ENCODE data around the gene LIMCH1. TPM values are rescaled to one million over a fixed set of nuclear protein-coding genes. Genes with fewer than 3 reads are reported as not detected.

LIMCH1 gene
- total RNA-seq, 2 donors from 2014 or later, result 168 to 200 TPM

GRCh38 chr4:41656106-41656505 lies 118.1 kb downstream of the LIMCH1 start:
- ATAC-seq (no peak), DNase-seq (no peak)
- intact Hi-C loops (cut with DNase I), result loop anchor here (5.0 to 10.0 kb wide), 2 partner anchors 121 to 374 kb away; partner anchors contain the start of gene LIMCH1 (in 1 of the 2)

- ATAC-seq (peak; percentile 81), DNase-seq (peak; percentile 40)
- intact Hi-C loops (cut with DNase I), result loop anchor here (5.0 to 10.0 kb wide), 2 partner anchors 122 to 375 kb away; partner anchors contain the start of gene LIMCH1 (in 1 of the 2)
Measured at GRCh38 chr4:41656572-41657520, 118.9 kb downstream of the LIMCH1 start.

GRCh38 chr4:41657561-41657960 lies 119.6 kb downstream of the LIMCH1 start:
- intact Hi-C loops (cut with DNase I), result loop anchor here (5.0 to 10.0 kb wide), 2 partner anchors 123 to 375 kb away; partner anchors contain the start of gene LIMCH1 (in 1 of the 2)
- ATAC-seq (no peak), DNase-seq (no peak)

- no peak for ATAC-seq
- DNase-seq, result no peak
- intact Hi-C loops (cut with DNase I), result loop anchor here (5.0 to 10.0 kb wide), 2 partner anchors 123 to 376 kb away; partner anchors contain the start of gene LIMCH1 (in 1 of the 2)
Measured at GRCh38 chr4:41658163-41658562, 120.2 kb downstream of the LIMCH1 start.

- intact Hi-C loops (cut with DNase I), result loop anchor here in 1 of 2 donors (5.0 kb wide), 1 partner anchor 378 kb away; no protein-coding TSS in a partner anchor
- DNase-seq, result no peak
- ATAC-seq, result no peak
Measured at GRCh38 chr4:41660352-41660751, 122.4 kb downstream of the LIMCH1 start.

- ATAC-seq (peak in 1 of 2 donors; percentile 75), DNase-seq (peak; percentile 57)
- intact Hi-C loops (cut with DNase I), result loop anchor here in 1 of 2 donors (5.0 kb wide), 1 partner anchor 379 kb away; no protein-coding TSS in a partner anchor
Measured at GRCh38 chr4:41661442-41662076, 123.6 kb downstream of the LIMCH1 start.

GRCh38 chr4:41665636-41666207 lies 127.8 kb downstream of the LIMCH1 start:
- no peak for ATAC-seq
- no peak for DNase-seq
- intact Hi-C loops (cut with DNase I), result no loop called here

- ATAC-seq, result no peak
- DNase-seq, result no peak
- intact Hi-C loops (cut with DNase I), result no loop called here
Measured at GRCh38 chr4:41668024-41668423, 130.1 kb downstream of the LIMCH1 start.

GRCh38 chr4:41670530-41670929 lies 132.6 kb downstream of the LIMCH1 start:
- intact Hi-C loops (cut with DNase I), result no loop called here
- DNase-seq (no peak), ATAC-seq (no peak)

GRCh38 chr4:41670982-41671381 lies 133.0 kb downstream of the LIMCH1 start:
- ATAC-seq, result no peak

GRCh38 chr4:41678086-41678816 lies 140.3 kb downstream of the LIMCH1 start:
- DNase-seq (no peak), ATAC-seq (peak in 1 of 2 donors; percentile 42)
- intact Hi-C loops (cut with DNase I), result no loop called here

More at GRCh38 chr4:41670982-41671381, 133.0 kb downstream of the LIMCH1 start:
- DNase-seq, result no peak
- intact Hi-C loops (cut with DNase I), result no loop called here

- no peak for ATAC-seq
- intact Hi-C loops (cut with DNase I), result no loop called here
Measured at GRCh38 chr4:41678951-41679350, 141.0 kb downstream of the LIMCH1 start.

GRCh38 chr4:41679991-41680390 lies 142.0 kb downstream of the LIMCH1 start:
- DNase-seq (no peak), ATAC-seq (no peak)
- intact Hi-C loops (cut with DNase I), result no loop called here

More at GRCh38 chr4:41678951-41679350, 141.0 kb downstream of the LIMCH1 start:
- DNase-seq, result no peak

GRCh38 chr4:41681054-41681453 lies 143.1 kb downstream of the LIMCH1 start:
- no peak for DNase-seq
- no peak for ATAC-seq
- intact Hi-C loops (cut with DNase I), result no loop called here

GRCh38 chr4:41683326-41683725 lies 145.4 kb downstream of the LIMCH1 start:
- intact Hi-C loops (cut with DNase I), result no loop called here
- no peak for DNase-seq
- ATAC-seq, result no peak

- no peak for DNase-seq
- intact Hi-C loops (cut with DNase I), result no loop called here
- ATAC-seq, result no peak
Measured at GRCh38 chr4:41686893-41687292, 148.9 kb downstream of the LIMCH1 start.

- intact Hi-C loops (cut with DNase I), result no loop called here
- DNase-seq, result no peak
- no peak for ATAC-seq
Measured at GRCh38 chr4:41687971-41688370, 150.0 kb downstream of the LIMCH1 start.

- ATAC-seq, result peak; percentile 77 to 82
- DNase-seq, result peak; percentile 41
- intact Hi-C loops (cut with DNase I), result loop anchor here (5.0 kb wide), 2 partner anchors 189 to 194 kb away; no protein-coding TSS in a partner anchor
Measured at GRCh38 chr4:41692717-41693345, 154.9 kb downstream of the LIMCH1 start.
